ENCODE results near the gene SAXO1. TPM values are rescaled to one million over a fixed set of nuclear protein-coding genes. Genes with fewer than 3 reads are reported as not detected.
"Not testable (repeated sequence)": the region's sequence is repeated elsewhere in the genome, so short reads cannot be mapped to it uniquely, and the experiment has no call there.

The SAXO1 gene
- total RNA-seq, 2 experiments from 2014 or later: 0.07 TPM; not detected in 1

- no peak overlapping the region for H3K4me3 Mint-ChIP-seq
- H3K27ac Mint-ChIP-seq: no peak overlapping the region
- DNase-seq (no peak), ATAC-seq (no peak)
- peaks cover 7% of the 10 kb centered on the region for H3K4me1 Mint-ChIP-seq (ENCODE audit: low read depth)
- no peak for TF ChIP-seq CTCF (IDR thresholded peaks at IDR 0.05)
- intact Hi-C loops (cut with micrococcal nuclease): no loop called here
- POLR2A ChIA-PET: no interaction called here
- no peaks in the 10 kb centered on the region for H3K36me3 Mint-ChIP-seq (ENCODE audit: low read depth)
- CTCF ChIA-PET: no interaction called here
- no peaks in the 10 kb centered on the region for H3K9me3 Mint-ChIP-seq
- peaks cover 3% of the 10 kb centered on the region for H3K27me3 Mint-ChIP-seq
Measured at GRCh38 chr9:19023078-19023477, 9.9 kb downstream of the SAXO1 start.

- Mint-ChIP-seq H3K27ac (no peak overlapping the region), H3K27me3 (peaks cover 3% of the 10 kb centered on the region), H3K4me1 (ENCODE audit: low read depth) (peaks cover 7% of the 10 kb centered on the region), H3K4me3 (no peak overlapping the region), H3K9me3 (no peaks in the 10 kb centered on the region), H3K36me3 (ENCODE audit: low read depth) (no peaks in the 10 kb centered on the region)
- no peak for DNase-seq
- TF ChIP-seq CTCF (IDR thresholded peaks at IDR 0.05): no peak
- ChIA-PET POLR2A (interaction anchor here (0.5 to 1.3 kb wide), 2 partner anchors 27 to 260 kb away, joined by 3 to 4 read pairs; partner anchors contain the start of gene RRAGA), CTCF (interaction anchor here (0.6 to 1.2 kb wide), 2 partner anchors 355 to 767 kb away, joined by 4 read pairs; no protein-coding TSS in a partner anchor)
- intact Hi-C loops (cut with micrococcal nuclease): no loop called here
- no peak for ATAC-seq
Measured at GRCh38 chr9:19022206-19022605, 10.8 kb downstream of the SAXO1 start.

GRCh38 chr9:19021649-19022048 lies 11.4 kb downstream of the SAXO1 start:
- H3K9me3 Mint-ChIP-seq; intact Hi-C loops (cut with micrococcal nuclease); DNase-seq; ATAC-seq; H3K36me3 Mint-ChIP-seq (ENCODE audit: low read depth); H3K27ac Mint-ChIP-seq; H3K4me3 Mint-ChIP-seq; H3K4me1 Mint-ChIP-seq (ENCODE audit: low read depth); H3K27me3 Mint-ChIP-seq: not testable (repeated sequence)
- CTCF ChIA-PET: interaction anchor here (0.6 to 1.4 kb wide), 3 partner anchors 355 to 767 kb away, joined by 4 read pairs; no protein-coding TSS in a partner anchor
- POLR2A ChIA-PET: interaction anchor here (0.5 to 1.3 kb wide), 2 partner anchors 28 to 261 kb away, joined by 3 to 4 read pairs; partner anchors contain the start of gene RRAGA

- H3K27me3 Mint-ChIP-seq: peaks cover 3% of the 10 kb centered on the region
- no peaks in the 10 kb centered on the region for H3K9me3 Mint-ChIP-seq
- TF ChIP-seq CTCF (IDR thresholded peaks at IDR 0.05): no peak
- CTCF ChIA-PET: interaction anchor here (0.7 to 1.4 kb wide), 3 partner anchors 9 to 766 kb away, joined by 3 to 4 read pairs (median 3); no protein-coding TSS in a partner anchor
- intact Hi-C loops (cut with micrococcal nuclease): no loop called here
- no peak overlapping the region for H3K4me3 Mint-ChIP-seq
- no peaks in the 10 kb centered on the region for H3K4me1 Mint-ChIP-seq (ENCODE audit: low read depth)
- H3K36me3 Mint-ChIP-seq (ENCODE audit: low read depth): no peaks in the 10 kb centered on the region
- POLR2A ChIA-PET: interaction anchor here (1.3 kb wide), 1 partner anchor 28 kb away, joined by 4 read pairs; the partner anchor contains the start of gene RRAGA
- no peak for ATAC-seq
- no peak for DNase-seq
- H3K27ac Mint-ChIP-seq: no peak overlapping the region
Measured at GRCh38 chr9:19020886-19021455, 12.0 kb downstream of the SAXO1 start.

- H3K4me3 Mint-ChIP-seq: no peak overlapping the region
- no peak for ATAC-seq
- CTCF ChIA-PET: interaction anchor here (0.9 to 2.5 kb wide), 2 partner anchors 10 to 31 kb away, joined by 3 to 12 read pairs; partner anchors contain the start of gene RRAGA
Measured at GRCh38 chr9:19018201-19018600, 14.8 kb downstream of the SAXO1 start.

More at GRCh38 chr9:19018201-19018600, 14.8 kb downstream of the SAXO1 start:
- intact Hi-C loops (cut with micrococcal nuclease): no loop called here
- no peaks in the 10 kb centered on the region for H3K9me3 Mint-ChIP-seq
- POLR2A ChIA-PET: no interaction called here
- no peak for TF ChIP-seq CTCF (IDR thresholded peaks at IDR 0.05)
- H3K27me3 Mint-ChIP-seq: no peaks in the 10 kb centered on the region
- no peak overlapping the region for H3K27ac Mint-ChIP-seq
- no peak for DNase-seq
- no peaks in the 10 kb centered on the region for H3K36me3 Mint-ChIP-seq (ENCODE audit: low read depth)
- no peaks in the 10 kb centered on the region for H3K4me1 Mint-ChIP-seq (ENCODE audit: low read depth)
